ENCODE results near the gene MTM1. TPM values are rescaled to one million over a fixed set of nuclear protein-coding genes. Genes with fewer than 3 reads are reported as not detected.

Gene MTM1
- total RNA-seq, 1 donor from 2014 or later = 9.5 TPM

DNA sequence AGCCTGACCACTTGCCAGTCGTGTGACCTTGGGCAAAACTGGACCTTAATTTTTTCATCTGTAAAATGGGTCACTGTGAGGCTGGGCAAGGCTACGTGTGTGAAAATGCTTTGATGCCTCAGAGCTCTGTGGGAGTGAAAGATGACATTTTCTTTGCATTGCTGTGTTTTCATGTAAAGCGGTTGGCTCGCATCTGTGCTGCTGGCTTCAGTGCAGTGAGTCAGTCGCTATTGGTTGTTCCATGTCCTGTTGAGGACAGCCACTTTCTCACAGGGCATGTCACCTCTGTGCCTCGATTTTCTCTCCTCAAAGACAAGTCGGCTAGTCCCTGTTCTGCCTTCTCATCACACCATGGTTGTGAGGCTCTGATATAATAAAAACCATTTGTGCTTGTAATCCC, 129.2 kb downstream of the MTM1 start:
- Histone ChIP-seq H3K4me3 (no peak overlapping the region), H3K27ac (replicated peaks) (no peak overlapping the region), H3K4me1 (peaks cover 5% of the 10 kb centered on the region), H3K27me3 (ENCODE audit: low read depth) (no peaks in the 10 kb centered on the region), H3K36me3 (no peaks in the 10 kb centered on the region), H3K9me3 (replicated peaks) (no peaks in the 10 kb centered on the region)
- TF ChIP-seq, protein P1, sequence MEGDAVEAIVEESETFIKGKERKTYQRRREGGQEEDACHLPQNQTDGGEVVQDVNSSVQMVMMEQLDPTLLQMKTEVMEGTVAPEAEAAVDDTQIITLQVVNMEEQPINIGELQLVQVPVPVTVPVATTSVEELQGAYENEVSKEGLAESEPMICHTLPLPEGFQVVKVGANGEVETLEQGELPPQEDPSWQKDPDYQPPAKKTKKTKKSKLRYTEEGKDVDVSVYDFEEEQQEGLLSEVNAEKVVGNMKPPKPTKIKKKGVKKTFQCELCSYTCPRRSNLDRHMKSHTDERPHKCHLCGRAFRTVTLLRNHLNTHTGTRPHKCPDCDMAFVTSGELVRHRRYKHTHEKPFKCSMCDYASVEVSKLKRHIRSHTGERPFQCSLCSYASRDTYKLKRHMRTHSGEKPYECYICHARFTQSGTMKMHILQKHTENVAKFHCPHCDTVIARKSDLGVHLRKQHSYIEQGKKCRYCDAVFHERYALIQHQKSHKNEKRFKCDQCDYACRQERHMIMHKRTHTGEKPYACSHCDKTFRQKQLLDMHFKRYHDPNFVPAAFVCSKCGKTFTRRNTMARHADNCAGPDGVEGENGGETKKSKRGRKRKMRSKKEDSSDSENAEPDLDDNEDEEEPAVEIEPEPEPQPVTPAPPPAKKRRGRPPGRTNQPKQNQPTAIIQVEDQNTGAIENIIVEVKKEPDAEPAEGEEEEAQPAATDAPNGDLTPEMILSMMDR (IDR thresholded peaks at IDR 0.05; ENCODE audit: borderline replicate concordance) = no peak
- intact Hi-C loops (cut with micrococcal nuclease) = no loop called here
- DNase-seq = no peak

DNA sequence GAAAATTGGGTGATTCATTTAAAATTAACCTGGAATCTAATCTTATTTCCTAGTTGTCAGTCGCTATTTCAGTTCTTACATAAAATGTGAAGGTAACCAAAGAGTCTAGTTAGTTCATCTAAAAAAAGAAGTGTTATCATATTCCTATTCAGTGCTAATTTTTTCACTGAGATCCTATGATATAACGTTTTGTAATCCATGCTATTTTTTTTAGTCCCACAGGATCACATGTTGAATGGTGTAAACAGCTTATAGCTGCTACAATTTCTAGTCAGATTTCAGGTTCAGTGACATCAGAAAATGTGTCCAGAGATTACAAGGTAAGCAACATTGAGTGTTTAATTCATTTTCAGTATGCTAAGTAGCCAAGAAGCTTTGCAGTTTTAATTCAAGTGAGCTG, 130.6 kb downstream of the MTM1 start:
- Histone ChIP-seq H3K4me1 (peaks cover 11% of the 10 kb centered on the region), H3K27ac (replicated peaks) (no peak overlapping the region), H3K4me3 (no peak overlapping the region), H3K27me3 (ENCODE audit: low read depth) (no peaks in the 10 kb centered on the region), H3K36me3 (no peaks in the 10 kb centered on the region), H3K9me3 (replicated peaks) (no peaks in the 10 kb centered on the region)
- TF ChIP-seq, protein P1 (IDR thresholded peaks at IDR 0.05; ENCODE audit: borderline replicate concordance) = no peak
- no peak for DNase-seq
- intact Hi-C loops (cut with micrococcal nuclease) = no loop called here

DNA sequence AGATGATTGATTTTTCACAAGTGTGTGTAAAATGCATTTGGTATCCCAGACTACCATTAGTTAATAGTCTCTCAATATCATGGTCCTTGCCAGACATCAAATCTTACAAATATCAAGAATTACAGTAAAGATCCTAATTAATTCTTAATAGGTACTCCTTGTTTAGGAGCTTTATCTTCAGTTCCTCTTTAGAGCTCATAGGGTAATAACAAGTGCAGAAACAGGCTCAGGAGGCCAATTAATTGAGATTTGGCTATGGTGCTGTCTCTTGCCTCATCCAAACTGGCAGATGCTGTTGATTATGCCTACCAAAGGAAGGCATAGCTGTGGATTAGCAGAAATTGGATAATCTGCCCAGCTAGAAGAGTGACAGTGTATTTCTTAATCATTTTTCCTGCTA, 131.7 kb downstream of the MTM1 start:
- Histone ChIP-seq H3K4me1 (peaks cover 11% of the 10 kb centered on the region), H3K36me3 (no peaks in the 10 kb centered on the region), H3K9me3 (replicated peaks) (no peaks in the 10 kb centered on the region), H3K27me3 (ENCODE audit: low read depth) (no peaks in the 10 kb centered on the region), H3K27ac (replicated peaks) (no peak overlapping the region), H3K4me3 (no peak overlapping the region)
- intact Hi-C loops (cut with micrococcal nuclease) = no loop called here
- TF ChIP-seq, protein P1 (IDR thresholded peaks at IDR 0.05; ENCODE audit: borderline replicate concordance) = no peak
- DNase-seq = no peak

DNA sequence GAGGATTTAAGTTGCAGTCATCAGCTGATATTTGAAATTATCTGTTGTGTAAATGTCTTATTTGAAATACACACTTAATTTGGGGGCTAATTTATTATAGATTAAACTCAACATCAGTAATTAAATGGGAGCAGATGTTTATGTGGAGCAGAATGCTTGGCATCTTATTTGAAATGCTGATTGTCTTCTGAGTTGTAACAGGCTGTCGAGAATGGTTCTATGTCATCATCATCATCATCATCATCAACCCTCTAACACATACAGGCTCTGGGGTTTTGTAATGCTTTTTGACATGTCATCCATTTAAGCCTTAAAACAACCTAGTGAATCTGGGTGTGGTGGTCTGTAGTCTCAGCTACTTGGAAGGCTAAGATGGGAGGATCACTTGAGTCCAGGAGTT, 133.0 kb downstream of the MTM1 start:
- no peak overlapping the region for H3K4me3 ChIP-seq
- intact Hi-C loops (cut with micrococcal nuclease) = no loop called here
- no peaks in the 10 kb centered on the region for H3K27me3 ChIP-seq (ENCODE audit: low read depth)
- TF ChIP-seq, protein P1 (IDR thresholded peaks at IDR 0.05; ENCODE audit: borderline replicate concordance) = no peak
- no peak overlapping the region for H3K27ac ChIP-seq (replicated peaks)
- peaks cover 11% of the 10 kb centered on the region for H3K4me1 ChIP-seq
- H3K36me3 ChIP-seq = no peaks in the 10 kb centered on the region
- DNase-seq = no peak
- no peaks in the 10 kb centered on the region for H3K9me3 ChIP-seq (replicated peaks)

DNA sequence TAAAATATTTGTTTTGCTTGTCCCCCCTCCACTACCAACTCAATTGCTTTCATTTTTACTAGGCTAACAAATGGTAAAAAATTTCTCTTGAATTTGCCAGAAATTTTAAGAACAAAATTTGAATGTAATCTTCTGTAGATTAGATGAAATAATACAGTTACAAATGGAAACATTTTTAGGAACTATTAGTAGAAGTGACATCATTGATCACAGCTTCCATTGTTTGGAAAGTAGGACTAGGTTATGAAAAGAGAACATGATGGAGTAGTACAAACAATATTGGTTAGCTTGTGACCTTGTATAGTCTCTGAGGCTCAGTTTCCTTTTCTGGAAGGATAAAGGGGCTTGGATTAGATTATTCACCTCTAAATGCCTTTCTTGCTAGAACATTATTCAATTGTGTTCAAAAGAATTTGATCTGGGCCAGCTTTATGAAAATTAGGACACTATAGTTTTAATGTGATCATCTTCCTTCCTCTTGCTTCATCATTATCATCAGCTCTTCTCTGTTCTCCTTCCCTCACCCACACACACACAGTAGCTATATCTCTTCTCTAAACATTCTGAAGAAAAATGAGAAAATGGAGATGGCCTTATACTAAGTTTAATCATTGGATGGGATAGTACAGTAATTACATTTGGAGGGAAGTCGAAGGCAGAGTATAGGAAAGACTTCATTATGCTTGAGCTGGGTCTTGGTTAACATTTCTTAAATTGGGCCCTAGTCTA, 134.7 kb downstream of the MTM1 start:
- H3K9me3 ChIP-seq (replicated peaks) = no peaks in the 10 kb centered on the region
- no peak overlapping the region for H3K27ac ChIP-seq (replicated peaks)
- no peak overlapping the region for H3K4me3 ChIP-seq
- DNase-seq = no peak
- H3K4me1 ChIP-seq = peaks cover 11% of the 10 kb centered on the region
- no peaks in the 10 kb centered on the region for H3K36me3 ChIP-seq
- no peaks in the 10 kb centered on the region for H3K27me3 ChIP-seq (ENCODE audit: low read depth)
- intact Hi-C loops (cut with micrococcal nuclease) = no loop called here
- TF ChIP-seq, protein P1 (IDR thresholded peaks at IDR 0.05; ENCODE audit: borderline replicate concordance) = no peak

All from left ventricle myocardium inferior (tissue), 1 donor.